Stomach (tissue), 9 donors: ENCODE results near the gene UNC93A. TPM values are rescaled to one million over a fixed set of nuclear protein-coding genes. Genes with fewer than 3 reads are reported as not detected.

ENCODE experiments used
- DNase-seq, 2 donors: peaks; one replicate each; pipeline versions ENCODE4 v3.0.0 to v3.0.0-alpha.2; 2013 to 2019
- H3K27ac ChIP-seq, 5 donors: fragments of 200-600 bp in 4 of 5; sonication (generic) in 4 of 5; one replicate each; pipeline ENCODE4 v1.5.1; 2013 to 2019; ENCODE audit warnings: mild to moderate bottlenecking in 1 of 5, moderate library complexity in 1 of 5
- H3K27me3 ChIP-seq, 3 donors: fragments of 200-600 bp; sonication (generic); one replicate each; pipeline ENCODE4 v1.5.1; 2017 to 2019; ENCODE audit warnings: mixed run types in 1 of 3
- H3K36me3 ChIP-seq, 4 donors: fragments of 200-600 bp; sonication (generic); 1 replicate in 3 of 4; 2 replicates in 1 of 4; pipeline ENCODE4 v1.5.1; 2016 to 2019
- H3K4me1 ChIP-seq, 4 donors: fragments of 200-600 bp; sonication (generic); one replicate each; pipeline ENCODE4 v1.5.1; 2016 to 2019
- H3K4me3 ChIP-seq, 4 donors: fragments of 200-600 bp; sonication (generic) in 3 of 4; one replicate each; pipeline ENCODE4 v1.5.1; 2016 to 2019; ENCODE audit warnings: mild to moderate bottlenecking in 1 of 4
- H3K9me3 ChIP-seq, 4 donors: fragments of 200-600 bp; sonication (generic); one replicate each; pipeline ENCODE4 v1.5.1; 2016 to 2019
- EP300 ChIP-seq: sonication (generic); formaldehyde crosslinking; IDR thresholded peaks from one replicate; pipeline ENCODE4 v1.6.1; 2017; ENCODE audit warnings: antibody characterized with exemption
- POLR2A ChIP-seq, 4 donors: fragments of 450-650 bp; IDR thresholded peaks; one replicate each; pipeline ENCODE4 v1.6.1; 2016; ENCODE audit warnings: antibody characterized with exemption in 4 of 4, control low read depth in 2 of 4, mild to moderate bottlenecking in 1 of 4, moderate library complexity in 1 of 4
- POLR2AphosphoS5 ChIP-seq, 3 donors: sonication (generic); formaldehyde crosslinking; IDR thresholded peaks; one replicate each; pipeline ENCODE4 v1.6.1; 2016; ENCODE audit warnings: antibody characterized with exemption in 3 of 3
- WGBS, 5 donors: extraction: QIAGEN DNeasy Blood & Tissue Kit in 3 of 5; methylation state at CpG; one replicate each; pipeline versions ENCODE4 v1.1.5 to v1.1.7; 2013 to 2018; 5-methylcytosine and 5-hydroxymethylcytosine counted together
- intact Hi-C: fragments of 100-400 bp; cut with DNase I; formaldehyde crosslinking; loops from one replicate; pipeline ENCODE4 v1.15.1; 2023; ENCODE audit warnings: low total_unique reads
- polyA plus RNA-seq, 3 donors: library from polyadenylated mRNA; stranded (reverse); fragments of 200-250 nt; gene quantifications; one replicate each; pipeline ENCODE4 v1.2.3, GENCODE V29; 2013
- total RNA-seq, 5 donors: library from RNA; depleted of rRNA; stranded (reverse); fragments of >200 nt; gene quantifications; one replicate each; pipeline versions ENCODE4 v1.1.0 to v1.2.3, GENCODE V29; 2014 to 2016
- TF ChIP-seq, protein P1 (sequence below), 7 experiments: fragments of 450-650 bp in 4 of 7; fragments of 200-600 bp in 3 of 7; sonication (generic) in 3 of 7; IDR thresholded peaks; one replicate each; pipeline ENCODE4 v1.5.1; 2016 to 2019; ENCODE audit warnings: antibody characterized with exemption in 7 of 7, control low read depth in 2 of 7, mild to moderate bottlenecking in 1 of 7
- donor health status: healthy with polysubstance abuse.
- donor health status: Bipolar disorder and iron deficiency.
- donor health status: healthy.

Gene UNC93A
- total and polyA plus RNA-seq, 8 donors, result 0.13 to 0.73 TPM; not detected in 6

DNA sequence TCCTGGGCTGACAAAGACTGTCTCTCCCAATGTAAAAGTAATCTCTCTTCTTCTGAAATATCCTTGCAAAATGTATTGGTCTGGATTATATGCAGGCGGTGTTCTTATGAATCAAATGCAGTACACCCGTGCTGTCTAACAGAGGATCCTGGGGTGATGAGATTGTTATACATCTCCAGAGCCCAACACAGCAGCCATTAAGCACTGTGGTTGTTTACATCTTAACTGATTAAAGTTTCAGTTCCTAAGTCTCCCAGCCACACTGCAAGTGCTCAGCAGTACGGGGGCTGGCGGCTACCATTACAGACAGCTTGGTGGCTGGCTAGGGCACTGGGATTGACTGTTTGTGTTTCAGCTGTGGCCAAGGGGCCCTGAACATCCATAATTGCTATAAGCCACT, 7.0 kb downstream of the UNC93A start:
- Histone ChIP-seq H3K9me3 (no peaks in the 10 kb centered on the region), H3K4me3 (no peak overlapping the region), H3K27ac (no peak overlapping the region), H3K4me1 (no peaks in the 10 kb centered on the region), H3K27me3 (peaks cover 0 to 6% (median 0%) of the 10 kb centered on the region in 3 donors), H3K36me3 (no peaks in the 10 kb centered on the region)
- WGBS, 5 donors, result 60 to 74% (median 71%) methylated on average over 4 of the region's 4 CpGs
- DNase-seq, result no peak
- TF ChIP-seq POLR2AphosphoS5 (IDR thresholded peaks at IDR 0.05) (no peak), EP300 (no peak), POLR2A (IDR thresholded peaks at IDR 0.05) (no peak)
- TF ChIP-seq, protein P1, sequence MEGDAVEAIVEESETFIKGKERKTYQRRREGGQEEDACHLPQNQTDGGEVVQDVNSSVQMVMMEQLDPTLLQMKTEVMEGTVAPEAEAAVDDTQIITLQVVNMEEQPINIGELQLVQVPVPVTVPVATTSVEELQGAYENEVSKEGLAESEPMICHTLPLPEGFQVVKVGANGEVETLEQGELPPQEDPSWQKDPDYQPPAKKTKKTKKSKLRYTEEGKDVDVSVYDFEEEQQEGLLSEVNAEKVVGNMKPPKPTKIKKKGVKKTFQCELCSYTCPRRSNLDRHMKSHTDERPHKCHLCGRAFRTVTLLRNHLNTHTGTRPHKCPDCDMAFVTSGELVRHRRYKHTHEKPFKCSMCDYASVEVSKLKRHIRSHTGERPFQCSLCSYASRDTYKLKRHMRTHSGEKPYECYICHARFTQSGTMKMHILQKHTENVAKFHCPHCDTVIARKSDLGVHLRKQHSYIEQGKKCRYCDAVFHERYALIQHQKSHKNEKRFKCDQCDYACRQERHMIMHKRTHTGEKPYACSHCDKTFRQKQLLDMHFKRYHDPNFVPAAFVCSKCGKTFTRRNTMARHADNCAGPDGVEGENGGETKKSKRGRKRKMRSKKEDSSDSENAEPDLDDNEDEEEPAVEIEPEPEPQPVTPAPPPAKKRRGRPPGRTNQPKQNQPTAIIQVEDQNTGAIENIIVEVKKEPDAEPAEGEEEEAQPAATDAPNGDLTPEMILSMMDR (IDR thresholded peaks at IDR 0.05), result no peak
- intact Hi-C loops, result no loop called here

DNA sequence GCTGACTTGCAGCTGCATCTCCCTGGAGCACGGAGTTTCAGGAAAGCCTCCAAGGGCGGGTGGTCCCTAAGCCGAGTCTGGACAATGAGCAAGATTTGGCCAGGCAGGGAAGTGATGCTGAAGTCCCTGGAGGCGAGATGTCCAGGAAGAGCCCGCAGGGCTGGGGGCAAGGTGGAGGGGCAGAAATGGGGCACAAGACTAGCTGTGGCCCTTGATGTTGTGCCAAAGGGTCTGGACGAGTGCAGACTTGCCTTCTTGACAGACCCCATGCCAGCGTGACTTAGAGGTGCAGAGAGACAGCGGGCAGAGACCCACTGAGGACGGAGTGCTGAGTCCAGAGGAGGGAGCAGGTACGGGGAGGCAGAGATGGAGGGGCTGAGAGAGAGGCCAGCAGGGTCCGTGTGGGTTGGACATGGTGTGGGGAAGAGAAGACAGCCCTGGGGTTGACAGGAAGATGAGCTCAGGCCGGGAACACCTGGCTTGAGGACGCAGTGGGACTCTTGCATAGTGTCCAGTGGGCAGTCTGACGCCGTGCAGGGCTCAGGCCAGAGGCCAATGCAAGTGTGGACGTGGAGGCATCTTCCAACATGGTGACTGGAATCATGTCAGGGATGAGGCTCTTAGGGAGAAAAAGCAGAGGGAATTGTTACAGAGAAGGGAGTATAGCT, 8.7 kb downstream of the UNC93A start:
- TF ChIP-seq POLR2A (IDR thresholded peaks at IDR 0.05) (no peak), EP300 (no peak)
- TF ChIP-seq, protein P1 (IDR thresholded peaks at IDR 0.05), result no peak
- intact Hi-C loops, result no loop called here
- H3K4me1 ChIP-seq, result no peaks in the 10 kb centered on the region

DNA sequence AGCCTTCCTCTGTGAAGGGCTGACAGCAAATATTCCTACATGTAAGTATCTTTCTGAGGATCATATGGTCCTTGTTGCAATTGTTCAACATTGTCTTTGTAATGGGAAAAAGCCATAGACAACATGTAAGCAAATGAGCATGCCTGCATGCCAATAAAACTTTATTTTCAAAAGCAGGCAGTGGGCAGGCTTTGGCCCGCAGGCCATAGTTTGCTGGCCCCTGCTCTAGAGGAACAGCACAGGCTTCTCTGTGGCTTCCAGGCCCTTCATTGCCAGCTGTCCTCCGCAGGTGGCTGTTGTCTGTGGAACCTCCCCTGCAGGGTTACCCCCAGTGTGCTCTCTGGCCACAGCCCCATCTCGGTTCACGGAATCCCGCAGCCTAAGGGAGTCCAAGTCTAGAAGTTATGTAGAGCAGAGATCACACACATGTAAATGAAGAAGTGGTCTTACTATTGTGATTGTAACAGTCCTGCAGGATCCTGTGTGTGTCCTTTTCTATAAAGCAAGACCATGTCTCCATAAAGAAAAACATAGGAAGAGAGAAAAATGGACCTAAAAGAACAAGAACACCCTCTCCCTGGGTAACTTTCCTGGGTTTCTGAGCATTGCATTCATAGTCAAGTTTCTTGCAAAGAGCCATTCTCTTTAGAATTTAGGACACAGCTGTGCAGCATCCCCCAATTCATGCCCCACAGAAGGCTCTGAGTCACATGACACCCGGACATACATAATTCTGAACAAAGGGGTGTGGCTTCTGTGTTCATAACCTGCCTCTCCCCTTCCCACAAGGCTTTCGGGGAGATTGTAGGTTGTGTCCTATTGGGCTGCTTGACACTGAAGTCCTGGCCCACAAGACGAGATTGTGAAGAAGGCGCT, 10.0 kb downstream of the UNC93A start:
- 85 to 93% (median 87%) methylated on average over 9 of the region's 9 CpGs for WGBS, 5 donors
- no peak for DNase-seq
- peaks cover 0 to 12% (median 0%) of the 10 kb centered on the region in 3 donors for H3K27me3 ChIP-seq
- no peak overlapping the region for H3K4me3 ChIP-seq
- intact Hi-C loops, result no loop called here
- no peaks in the 10 kb centered on the region for H3K36me3 ChIP-seq
- TF ChIP-seq, protein P1 (IDR thresholded peaks at IDR 0.05), result no peak
- TF ChIP-seq POLR2AphosphoS5 (IDR thresholded peaks at IDR 0.05), result no peak
- TF ChIP-seq POLR2A (IDR thresholded peaks at IDR 0.05), result no peak
- TF ChIP-seq EP300, result no peak
- H3K4me1 ChIP-seq, result no peaks in the 10 kb centered on the region
- no peak overlapping the region for H3K27ac ChIP-seq
- H3K9me3 ChIP-seq, result no peaks in the 10 kb centered on the region

More for the DNA sequence above, 8.7 kb downstream of the UNC93A start:
- 79 to 88% (median 86%) methylated on average over 16 of the region's 16 CpGs for WGBS, 5 donors
- Histone ChIP-seq H3K27me3 (peaks cover 0 to 13% (median 0%) of the 10 kb centered on the region in 3 donors), H3K27ac (no peak overlapping the region), H3K9me3 (no peaks in the 10 kb centered on the region), H3K4me3 (no peak overlapping the region), H3K36me3 (no peaks in the 10 kb centered on the region)
- DNase-seq, result no peak

DNA sequence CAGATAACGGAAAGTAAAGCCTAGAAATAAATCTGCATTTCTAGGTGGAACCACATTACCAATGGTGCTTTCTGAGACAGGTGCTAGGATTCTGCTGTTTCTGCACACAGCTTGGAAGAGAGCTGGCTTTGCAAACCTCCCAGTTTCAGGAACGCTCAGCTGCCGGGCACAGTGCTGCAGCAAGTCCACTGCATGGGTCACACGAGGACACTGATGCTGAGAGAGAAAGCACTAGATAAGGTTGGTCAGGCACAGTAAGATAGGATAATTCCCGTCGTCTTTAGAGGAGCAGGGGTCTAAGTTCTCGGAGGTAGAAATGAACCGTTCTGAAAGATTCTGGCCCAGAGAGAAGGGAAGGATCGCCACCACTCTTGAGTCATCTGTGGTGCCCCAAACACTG, 11.0 kb downstream of the UNC93A start:
- H3K4me3 ChIP-seq, result no peak overlapping the region
- no peak overlapping the region for H3K27ac ChIP-seq
- no peak for TF ChIP-seq POLR2AphosphoS5 (IDR thresholded peaks at IDR 0.05)
- no peak for TF ChIP-seq EP300
- TF ChIP-seq, protein P1 (IDR thresholded peaks at IDR 0.05), result no peak
- no peak for TF ChIP-seq POLR2A (IDR thresholded peaks at IDR 0.05)
- intact Hi-C loops, result no loop called here
- H3K9me3 ChIP-seq, result no peaks in the 10 kb centered on the region
- H3K36me3 ChIP-seq, result no peaks in the 10 kb centered on the region
- H3K27me3 ChIP-seq, result peaks cover 0 to 7% (median 0%) of the 10 kb centered on the region in 3 donors
- 53 to 80% (median 62%) methylated on average over 8 to 9 of the region's 9 CpGs for WGBS, 5 donors
- DNase-seq, result no peak
- no peaks in the 10 kb centered on the region for H3K4me1 ChIP-seq
